IMR-90 (cell line): ENCODE data around the gene RPL18. TPM values are rescaled to one million over a fixed set of nuclear protein-coding genes. Genes with fewer than 3 reads are reported as not detected.

ENCODE experiments used
- ATAC-seq: fragments of 200-7000 bp; cut with Tn5 transposase; 2 replicates; pipeline ENCODE4 v1.9.1; 2020; ENCODE audit warnings: low read depth, mild to moderate bottlenecking, moderate library complexity
- BruUV-seq: library from RNA; stranded (reverse); fragments of 400-500 nt; replicated peaks from 2 replicates; lab custom pipeline; 2021; lab: Mats Ljungman, UMichigan
- CTCF ChIA-PET: fragments of 300-600 bp; formaldehyde crosslinking; extraction: SDS; loops from one replicate; lab custom pipeline; 2021; ENCODE audit warnings: antibody characterized with exemption; lab: Yijun Ruan, JAX
- POLR2A ChIA-PET: fragments of 300-600 bp; sonication (Branson Sonifier 250); formaldehyde crosslinking; loops from one replicate; lab custom pipeline; 2022; ENCODE audit warnings: antibody characterized with exemption; ENCODE audit not compliant: unreplicated experiment; lab: Charles Lee
- DNase-seq: peaks from one replicate; pipeline ENCODE4 v3.0.0; 2013
- H2AFZ ChIP-seq: replicated peaks from 2 replicates; pipeline ENCODE3; 2013; ENCODE audit warnings: low read length, mild to moderate bottlenecking; ENCODE audit not compliant: poor library complexity
- H2AK5ac ChIP-seq: 2 replicates; pipeline ENCODE4 v1.6.1; 2013; ENCODE audit warnings: low read depth, low read length, inconsistent platforms
- H2AK9ac ChIP-seq: replicated peaks from 2 replicates; pipeline ENCODE3; 2013; ENCODE audit warnings: mild to moderate bottlenecking, low read depth, low read length, moderate library complexity; ENCODE audit not compliant: poor library complexity
- H2BK120ac ChIP-seq: 2 replicates; pipeline ENCODE4 v1.6.1; 2013; ENCODE audit warnings: low read depth, low read length, inconsistent platforms
- H2BK15ac ChIP-seq: 3 replicates; pipeline ENCODE4 v1.6.1; 2013; ENCODE audit warnings: low read depth, low read length, inconsistent platforms
- H2BK20ac ChIP-seq: 2 replicates; pipeline ENCODE4 v1.6.1; 2013; ENCODE audit warnings: low read depth, mild to moderate bottlenecking, inconsistent platforms, low read length, moderate library complexity
- H2BK5ac ChIP-seq: 2 replicates; pipeline ENCODE4 v1.6.1; 2013; ENCODE audit warnings: mild to moderate bottlenecking, low read depth, low read length, inconsistent platforms; ENCODE audit not compliant: poor library complexity, severe bottlenecking
- H3K14ac ChIP-seq: replicated peaks from 2 replicates; pipeline ENCODE4 v1.6.1; 2013; ENCODE audit warnings: low read depth, low read length, inconsistent platforms
- H3K18ac ChIP-seq: 2 replicates; pipeline ENCODE4 v1.6.1; 2013; ENCODE audit warnings: low read depth, low read length, control low read depth
- H3K23ac ChIP-seq: 2 replicates; pipeline ENCODE4 v1.6.1; 2013; ENCODE audit warnings: low read depth, low read length, inconsistent platforms
- H3K27ac ChIP-seq: 2 replicates; pipeline ENCODE4 v1.5.1; 2013; ENCODE audit warnings: mild to moderate bottlenecking, control low read depth, low read length; ENCODE audit not compliant: insufficient read depth
- H3K27me3 ChIP-seq: 2 replicates; pipeline ENCODE4 v1.6.1; 2013; ENCODE audit warnings: low read length; ENCODE audit not compliant: control insufficient read depth, insufficient read depth
- H3K36me3 ChIP-seq: 2 replicates; pipeline ENCODE4 v1.6.1; 2013; ENCODE audit warnings: low read length, mixed read lengths; ENCODE audit not compliant: control insufficient read depth, insufficient read depth
- H3K4ac ChIP-seq: 2 replicates; pipeline ENCODE4 v1.6.1; 2013; ENCODE audit warnings: low read depth, low read length, inconsistent platforms
- H3K4me1 ChIP-seq: 2 replicates; pipeline ENCODE4 v1.6.1; 2013; ENCODE audit warnings: low read length, mixed read lengths; ENCODE audit not compliant: control insufficient read depth, insufficient read depth
- H3K4me2 ChIP-seq: 2 replicates; pipeline ENCODE4 v1.6.1; 2013; ENCODE audit warnings: low read depth, mild to moderate bottlenecking, control low read depth, low read length, moderate library complexity
- H3K4me3 ChIP-seq: 2 replicates; pipeline ENCODE4 v1.5.1; 2013; ENCODE audit warnings: low read depth, mild to moderate bottlenecking, control low read depth, low read length, moderate library complexity; ENCODE audit not compliant: insufficient read depth
- H3K56ac ChIP-seq: 2 replicates; pipeline ENCODE4 v1.6.1; 2013; ENCODE audit warnings: low read length, inconsistent platforms; ENCODE audit not compliant: insufficient read depth; ENCODE audit errors: extremely low read depth
- H3K79me1 ChIP-seq, 2 experiments: 2 replicates each; pipeline ENCODE4 v1.6.1; 2013; ENCODE audit warnings: low read length in 2 of 2, inconsistent platforms in 1 of 2, low read depth in 1 of 2
- H3K9ac ChIP-seq: 2 replicates; pipeline ENCODE4 v1.6.1; 2013; ENCODE audit warnings: low read depth, low read length, control low read depth
- H3K9me1 ChIP-seq: 2 replicates; pipeline ENCODE4 v1.6.1; 2013; ENCODE audit warnings: low read length, inconsistent platforms; ENCODE audit not compliant: insufficient read depth
- H3K9me3 ChIP-seq: 2 replicates; pipeline ENCODE4 v1.6.1; 2013; ENCODE audit warnings: low read length; ENCODE audit not compliant: control insufficient read depth, insufficient read depth
- H4K20me1 ChIP-seq: 2 replicates; pipeline ENCODE4 v1.6.1; 2013; ENCODE audit warnings: low read length, inconsistent platforms; ENCODE audit not compliant: insufficient read depth
- H4K5ac ChIP-seq: 2 replicates; pipeline ENCODE4 v1.6.1; 2013; ENCODE audit warnings: mild to moderate bottlenecking, low read depth, low read length, control low read depth
- H4K8ac ChIP-seq, 2 experiments: 2 replicates each; pipeline ENCODE4 v1.6.1; 2013; ENCODE audit warnings: low read depth in 2 of 2, low read length in 2 of 2, control low read depth in 1 of 2, inconsistent platforms in 1 of 2
- H4K91ac ChIP-seq: 2 replicates; pipeline ENCODE4 v1.6.1; 2013; ENCODE audit warnings: low read depth, low read length, inconsistent platforms; ENCODE audit not compliant: insufficient read depth
- CEBPB ChIP-seq: IDR thresholded peaks from 2 replicates; pipeline ENCODE4 v1.6.1; 2012; ENCODE audit warnings: low read depth, low read length, improper control_type of control experiment
- MAZ ChIP-seq: IDR thresholded peaks from 2 replicates; pipeline ENCODE4 v1.6.1; 2012; ENCODE audit warnings: low read depth, mild to moderate bottlenecking, low read length, improper control_type of control experiment, moderate library complexity, borderline replicate concordance
- RCOR1 ChIP-seq: IDR thresholded peaks from 2 replicates; pipeline ENCODE4 v1.6.1; 2012; ENCODE audit warnings: mild to moderate bottlenecking, low read length, improper control_type of control experiment; ENCODE audit not compliant: insufficient replicate concordance
- WGBS, 2 experiments: methylation state at CpG; one replicate each; pipeline versions ENCODE4 v1.1.5 to v1.1.7; 2013; ENCODE audit warnings: missing lambda C conversion rate in 2 of 2; ENCODE audit not compliant: insufficient read length in 1 of 2; ENCODE audit errors: extremely low coverage in 2 of 2; 5-methylcytosine and 5-hydroxymethylcytosine counted together
- dilution Hi-C: fragments of 300-500 bp; cut with HindIII; formaldehyde crosslinking; loops from one replicate; pipeline ENCODE4 v1.14.3; 2018; ENCODE audit warnings: low sequenced_read_pairs; ENCODE audit not compliant: unreplicated experiment
- in situ Hi-C: fragments of 300-500 bp; cut with MboI; formaldehyde crosslinking; loops from 3 replicates; pipeline ENCODE4 v1.14.3; 2019; ENCODE audit warnings: low sequenced_read_pairs, inconsistent platforms, mixed read lengths
- intact Hi-C: fragments of 100-400 bp; cut with micrococcal nuclease; formaldehyde crosslinking; loops from 2 replicates; pipeline ENCODE4 v1.10.0; 2022
- polyA plus RNA-seq, 3 experiments: library from polyadenylated mRNA; depleted of rRNA; stranded (reverse); fragments of >200 nt; gene quantifications; 2 replicates each; pipeline ENCODE4 v1.2.3, GENCODE V29; 2012; ENCODE audit warnings: low replicate concordance in 1 of 3
- total RNA-seq: library from RNA; depleted of rRNA; stranded (reverse); fragments of >200 nt; gene quantifications from 2 replicates; pipeline ENCODE4 v1.2.3, GENCODE V29; 2012
- TF ChIP-seq, protein P1 (sequence below): conservative IDR thresholded peaks from 2 replicates; pipeline ENCODE4 v1.5.1; 2012; ENCODE audit warnings: mild to moderate bottlenecking, low read depth, low read length, improper control_type of control experiment

Gene RPL18
- total and polyA plus RNA-seq, 2 of the 4 experiments (the other 2 are of a cell fraction), result 1,909 to 2,254 TPM

- in situ Hi-C loops, result no loop called here
Observed at GRCh38 chr19:48575931-48576622, 42.9 kb downstream of the RPL18 start.

More at GRCh38 chr19:48575931-48576622, 42.9 kb downstream of the RPL18 start:
- Histone ChIP-seq H3K4me2 (no peak overlapping the region), H3K4me3 (no peak overlapping the region), H3K9me3 (no peaks in the 10 kb centered on the region), H2BK15ac (no peak overlapping the region), H2AFZ (peak overlapping the region; percentile 7), H3K14ac (no peak overlapping the region), H2AK5ac (no peak overlapping the region), H3K9ac (no peak overlapping the region), H4K5ac (no peak overlapping the region), H3K4me1 (no peaks in the 10 kb centered on the region), H2BK120ac (no peak overlapping the region), H3K27ac (no peak overlapping the region), H3K56ac (no peak overlapping the region), H3K18ac (no peak overlapping the region), H2BK5ac (no peak overlapping the region), H2AK9ac (no peak overlapping the region), H2BK20ac (no peak overlapping the region), H4K20me1 (no peaks in the 10 kb centered on the region), H3K36me3 (no peaks in the 10 kb centered on the region), H3K9me1 (no peaks in the 10 kb centered on the region), H3K27me3 (no peaks in the 10 kb centered on the region), H3K4ac (no peak overlapping the region), H4K8ac (no peak overlapping the region), H3K79me1 (no peaks in the 10 kb centered on the region), H4K91ac (no peak overlapping the region), H3K23ac (no peak overlapping the region)
- intact Hi-C loops (no loop called here), dilution Hi-C loops (no loop called here)
- BruUV-seq, result no TSS peak
- ChIA-PET POLR2A (no interaction called here), CTCF (no interaction called here)
- ATAC-seq, result no peak
- TF ChIP-seq CEBPB (no peak), RCOR1 (no peak), MAZ (no peak)
- TF ChIP-seq, protein P1, sequence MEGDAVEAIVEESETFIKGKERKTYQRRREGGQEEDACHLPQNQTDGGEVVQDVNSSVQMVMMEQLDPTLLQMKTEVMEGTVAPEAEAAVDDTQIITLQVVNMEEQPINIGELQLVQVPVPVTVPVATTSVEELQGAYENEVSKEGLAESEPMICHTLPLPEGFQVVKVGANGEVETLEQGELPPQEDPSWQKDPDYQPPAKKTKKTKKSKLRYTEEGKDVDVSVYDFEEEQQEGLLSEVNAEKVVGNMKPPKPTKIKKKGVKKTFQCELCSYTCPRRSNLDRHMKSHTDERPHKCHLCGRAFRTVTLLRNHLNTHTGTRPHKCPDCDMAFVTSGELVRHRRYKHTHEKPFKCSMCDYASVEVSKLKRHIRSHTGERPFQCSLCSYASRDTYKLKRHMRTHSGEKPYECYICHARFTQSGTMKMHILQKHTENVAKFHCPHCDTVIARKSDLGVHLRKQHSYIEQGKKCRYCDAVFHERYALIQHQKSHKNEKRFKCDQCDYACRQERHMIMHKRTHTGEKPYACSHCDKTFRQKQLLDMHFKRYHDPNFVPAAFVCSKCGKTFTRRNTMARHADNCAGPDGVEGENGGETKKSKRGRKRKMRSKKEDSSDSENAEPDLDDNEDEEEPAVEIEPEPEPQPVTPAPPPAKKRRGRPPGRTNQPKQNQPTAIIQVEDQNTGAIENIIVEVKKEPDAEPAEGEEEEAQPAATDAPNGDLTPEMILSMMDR, result no peak
- no peak for DNase-seq
- 100% methylated on average over 1 of the region's 23 CpGs; no CpG with 5 or more reads in 1 of the 2 experiments for WGBS, 2 experiments
